GM20431 (cell line): ENCODE measurements around the gene ACTRT2.

ENCODE experiments used
- in situ Hi-C: fragments of 300-500 bp; cut with MseI, MboI; formaldehyde crosslinking; loops from one replicate; pipeline ENCODE4 v1.15.0; 2020; ENCODE audit warnings: low sequenced_read_pairs; ENCODE audit not compliant: unreplicated experiment

ACTRT2 gene

DNA sequence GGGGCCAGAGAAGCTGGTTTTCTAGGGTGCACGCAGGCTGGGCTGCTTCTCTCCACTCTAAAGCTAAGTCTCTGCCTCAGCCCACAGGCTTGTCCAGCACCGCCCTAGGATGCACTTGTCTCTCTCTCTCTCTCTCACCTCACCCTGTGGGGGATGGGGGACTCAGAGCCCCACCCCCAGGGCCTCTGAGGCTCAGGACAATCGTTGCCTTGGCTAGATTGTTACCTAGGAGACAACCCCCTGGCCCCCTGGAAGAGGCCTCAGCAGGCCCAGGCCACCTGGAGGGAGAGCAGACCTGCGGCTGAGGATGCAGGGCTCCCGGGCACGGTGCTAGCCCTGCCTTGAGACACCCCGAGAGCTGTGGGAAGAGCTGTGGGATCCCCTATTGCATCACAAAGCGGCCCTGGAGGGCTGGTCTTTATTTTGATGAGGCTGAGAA lies at the start of gene ACTRT2:
TSS of gene ACTRT2 (plus strand) at position 235 of the 439 bp plus-strand sequence. CDS start 220 bp downstream, outside the sequence.
- in situ Hi-C loops: no loop called here

DNA sequence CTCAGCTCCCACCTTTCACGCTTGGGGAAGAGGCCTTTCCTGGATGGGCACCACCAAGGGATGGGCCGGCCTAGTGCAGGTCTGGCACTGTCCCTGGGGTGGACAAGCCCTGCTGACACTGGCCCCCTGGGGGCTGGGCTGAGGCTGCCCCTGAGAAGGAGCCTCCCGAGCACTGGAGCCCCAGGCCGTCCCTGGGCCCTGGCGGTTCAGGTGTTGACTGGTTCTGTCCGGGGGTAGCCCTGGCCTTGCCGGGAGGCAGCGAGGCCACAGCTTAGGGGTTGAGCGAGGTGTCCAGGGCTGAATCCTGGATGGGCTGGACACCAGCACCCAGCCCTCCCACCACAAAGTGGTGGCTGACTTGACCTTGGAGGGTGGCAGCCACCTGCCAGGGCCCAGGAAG lies 49.7 kb upstream of the ACTRT2 start:
- in situ Hi-C loops: no loop called here

DNA sequence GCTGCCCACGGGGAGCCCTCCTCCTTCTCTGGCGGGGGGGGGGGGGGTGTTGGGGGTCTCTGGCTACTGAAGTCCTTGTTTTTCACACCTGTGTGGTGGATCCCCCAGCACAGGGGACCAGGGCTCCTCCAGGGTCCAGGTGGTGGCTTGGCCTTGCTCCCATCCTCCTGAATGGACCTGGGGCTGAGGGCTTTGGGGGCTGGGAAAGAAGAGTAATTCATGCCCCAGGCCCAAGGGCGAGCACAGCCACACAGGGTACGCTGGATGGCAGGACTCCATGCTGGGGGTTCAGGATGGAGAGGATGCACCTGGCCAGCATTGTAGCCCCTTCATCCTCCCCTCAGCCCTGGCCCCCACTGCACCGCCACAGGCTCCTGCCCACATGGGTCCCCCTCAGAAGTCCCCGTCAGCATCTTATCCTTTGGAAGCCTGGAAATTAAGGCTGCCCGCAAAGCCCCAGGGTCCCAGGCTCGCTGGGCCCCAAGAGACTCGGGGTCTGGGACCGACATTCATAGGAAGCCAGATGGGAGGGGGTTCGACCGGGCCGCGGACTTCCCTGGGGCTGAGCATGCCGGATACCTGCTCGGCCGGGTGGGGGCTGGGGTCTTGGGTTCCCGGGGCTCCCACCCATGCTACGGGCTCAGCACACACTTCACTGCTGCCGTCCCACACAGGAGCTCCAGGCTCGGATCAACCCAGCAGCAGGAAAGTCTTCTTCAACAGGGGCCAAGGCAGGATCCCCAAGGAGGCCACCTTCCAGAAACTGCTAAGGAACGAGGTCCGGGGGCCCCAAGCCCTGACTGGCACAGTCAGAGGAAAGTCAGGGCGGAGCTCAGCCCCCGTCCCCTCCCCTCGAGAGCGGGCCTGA lies 49.0 kb upstream of the ACTRT2 start:
- in situ Hi-C loops: no loop called here

DNA sequence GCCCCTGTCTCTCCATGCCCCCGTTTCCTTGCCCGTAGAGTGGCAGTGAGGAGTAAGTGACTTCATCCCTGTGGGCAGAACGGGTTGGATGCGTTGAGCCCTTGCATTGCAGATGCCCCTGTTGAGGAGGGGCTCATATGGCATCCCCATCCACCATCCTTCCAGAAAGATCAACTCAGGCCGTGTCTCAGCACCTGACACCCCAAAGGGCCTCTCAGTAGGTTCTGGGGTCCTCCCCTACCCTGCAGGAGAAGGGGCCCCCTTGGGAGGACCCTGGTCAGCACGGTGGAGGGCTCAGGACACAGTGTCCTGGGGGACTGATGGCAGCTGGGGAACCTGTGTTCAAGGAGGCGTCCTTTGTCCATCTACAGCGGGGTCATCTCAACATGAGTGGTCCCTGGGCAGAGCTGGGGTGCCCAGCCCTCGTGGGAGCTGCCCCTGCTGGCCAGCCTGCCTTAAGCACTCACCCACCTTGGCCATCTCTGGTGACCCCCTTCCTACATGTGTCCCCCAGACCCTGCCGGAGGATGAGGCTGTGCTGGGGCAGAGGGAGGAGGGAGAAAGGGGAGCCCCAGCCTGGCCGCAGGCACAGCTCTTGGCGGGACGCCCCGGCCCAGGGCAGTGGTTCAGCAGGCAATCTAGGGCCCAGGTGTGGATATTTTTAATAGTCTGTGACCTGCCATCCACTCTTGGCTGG lies 48.2 kb upstream of the ACTRT2 start:
- in situ Hi-C loops: no loop called here

DNA sequence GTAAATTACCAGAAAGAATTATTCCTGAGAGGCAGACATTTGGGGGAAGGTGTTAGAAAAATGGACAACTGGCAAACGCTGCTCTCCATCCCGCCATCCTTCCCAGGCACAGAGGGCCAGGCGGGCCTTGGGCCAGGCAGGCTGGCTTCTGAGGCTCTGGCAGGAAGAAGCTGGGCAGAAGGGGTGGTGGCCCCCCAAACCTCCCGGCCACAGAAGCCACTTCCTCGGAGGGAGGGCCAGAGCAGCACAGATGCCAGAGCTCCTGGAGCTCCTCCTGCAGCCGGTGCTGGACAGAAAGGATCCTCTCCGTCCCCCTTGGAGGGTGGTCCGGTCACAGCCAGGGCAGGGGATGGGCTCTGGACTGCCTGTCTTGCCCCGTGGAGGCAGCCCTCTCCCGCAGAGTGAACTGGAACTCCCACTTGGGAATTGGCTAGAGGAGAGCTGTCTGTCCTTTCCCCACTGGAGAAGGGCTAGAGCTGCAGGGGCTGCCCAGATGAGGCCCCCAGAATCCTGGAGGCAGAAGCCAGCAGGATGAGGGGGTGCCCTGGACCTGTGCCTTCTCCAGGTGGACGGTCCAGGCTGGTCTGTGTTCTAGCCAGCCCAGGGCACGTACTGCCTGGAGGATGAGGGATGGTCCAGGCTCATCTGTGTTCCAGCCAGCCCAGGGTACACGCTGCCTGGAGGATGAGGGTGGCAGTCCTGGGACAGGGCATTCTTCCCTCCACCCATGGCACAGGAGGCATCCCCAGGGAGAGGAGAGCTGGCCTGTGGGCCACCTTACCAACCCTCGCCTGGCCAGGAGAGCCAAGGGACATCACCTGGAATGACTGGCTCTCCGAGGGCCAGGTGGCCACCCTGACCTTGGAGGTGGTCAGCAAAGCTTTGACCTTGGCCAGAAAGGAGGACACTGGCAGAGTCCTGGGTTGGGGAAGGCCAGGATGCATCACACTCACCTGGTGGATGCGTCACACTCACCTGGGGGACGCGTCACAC lies 47.4 kb upstream of the ACTRT2 start:
- in situ Hi-C loops: no loop called here

DNA sequence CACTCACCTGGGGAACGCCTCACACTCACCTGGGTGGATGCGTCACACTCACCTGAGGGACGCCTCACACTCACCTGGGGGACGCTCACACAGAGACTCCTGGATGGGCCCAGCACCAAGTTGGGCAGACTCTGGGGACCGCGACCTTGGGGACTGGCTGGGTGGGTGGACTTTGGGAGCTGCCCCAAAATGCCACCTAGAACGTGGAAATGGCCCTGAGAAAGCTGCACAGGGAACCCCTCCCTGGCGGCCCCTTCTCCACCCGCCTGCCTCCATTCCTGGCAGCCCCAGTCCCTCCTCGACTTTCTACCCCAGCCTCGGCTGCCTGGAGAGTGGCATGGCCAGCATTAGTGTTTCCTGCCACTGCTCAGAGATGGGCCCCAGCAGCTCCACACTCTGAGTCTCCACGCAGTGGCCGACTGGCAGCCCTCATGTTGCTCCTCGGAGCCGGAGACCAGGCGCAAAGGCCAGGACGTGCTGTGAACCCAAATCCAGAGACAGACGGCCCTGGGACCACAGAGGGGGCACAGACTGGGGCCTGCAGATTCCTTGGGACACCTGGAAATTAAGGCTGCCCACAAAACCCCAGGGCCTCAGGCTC lies 46.5 kb upstream of the ACTRT2 start:
- in situ Hi-C loops: no loop called here

DNA sequence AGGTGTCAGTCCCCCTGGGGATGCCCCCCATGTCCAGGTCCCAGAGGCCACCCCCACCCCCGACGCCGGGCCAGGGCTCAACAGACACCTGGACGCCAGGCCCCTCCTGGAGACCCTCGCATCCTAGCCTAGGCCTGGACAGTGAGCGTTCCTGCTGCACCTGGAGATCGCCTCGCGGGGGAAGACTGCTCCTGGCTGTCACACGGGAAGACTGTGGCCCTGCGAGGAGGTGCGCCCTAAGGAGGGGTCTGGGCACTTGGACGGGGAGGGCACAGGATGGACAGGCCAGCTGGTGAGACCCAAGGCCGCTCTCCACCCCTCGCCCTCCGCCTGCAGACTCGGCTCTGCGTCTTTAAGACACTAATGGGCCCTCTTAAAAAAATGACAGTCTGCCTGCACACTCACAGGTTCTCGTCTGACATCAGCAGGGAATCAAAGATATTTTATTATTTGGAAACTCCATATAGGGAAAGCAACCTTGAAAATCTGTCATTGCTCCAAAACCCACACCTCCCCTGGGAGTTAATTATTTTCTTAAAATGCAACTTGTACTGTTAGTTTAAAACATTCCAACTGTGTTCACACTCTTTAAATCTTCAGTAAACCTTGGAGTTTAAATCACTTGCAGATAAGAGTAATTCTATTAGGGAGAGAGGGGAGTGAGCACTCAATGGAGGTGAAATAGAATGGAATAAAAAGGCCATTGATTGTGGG lies 45.6 kb upstream of the ACTRT2 start:
- in situ Hi-C loops: no loop called here

DNA sequence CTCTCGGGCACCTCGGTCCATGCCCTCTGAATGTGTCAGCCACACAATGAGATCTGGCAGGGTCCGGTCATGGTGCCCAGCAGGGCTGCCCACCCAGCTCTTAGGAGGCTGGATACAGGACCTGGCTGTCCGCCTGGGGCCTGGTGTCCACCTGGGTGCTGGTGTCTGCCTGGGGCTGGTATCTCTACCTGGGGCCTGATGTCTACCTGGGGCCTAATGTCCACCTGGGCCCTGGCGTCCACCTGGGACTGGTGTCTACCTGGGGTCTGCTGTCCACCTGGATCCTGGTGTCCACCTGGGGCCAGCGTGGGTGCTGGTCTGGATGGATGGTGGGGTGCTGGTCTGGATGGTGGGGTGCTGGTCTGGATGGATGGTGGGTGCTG lies 45.1 kb upstream of the ACTRT2 start:
- in situ Hi-C loops: no loop called here

DNA sequence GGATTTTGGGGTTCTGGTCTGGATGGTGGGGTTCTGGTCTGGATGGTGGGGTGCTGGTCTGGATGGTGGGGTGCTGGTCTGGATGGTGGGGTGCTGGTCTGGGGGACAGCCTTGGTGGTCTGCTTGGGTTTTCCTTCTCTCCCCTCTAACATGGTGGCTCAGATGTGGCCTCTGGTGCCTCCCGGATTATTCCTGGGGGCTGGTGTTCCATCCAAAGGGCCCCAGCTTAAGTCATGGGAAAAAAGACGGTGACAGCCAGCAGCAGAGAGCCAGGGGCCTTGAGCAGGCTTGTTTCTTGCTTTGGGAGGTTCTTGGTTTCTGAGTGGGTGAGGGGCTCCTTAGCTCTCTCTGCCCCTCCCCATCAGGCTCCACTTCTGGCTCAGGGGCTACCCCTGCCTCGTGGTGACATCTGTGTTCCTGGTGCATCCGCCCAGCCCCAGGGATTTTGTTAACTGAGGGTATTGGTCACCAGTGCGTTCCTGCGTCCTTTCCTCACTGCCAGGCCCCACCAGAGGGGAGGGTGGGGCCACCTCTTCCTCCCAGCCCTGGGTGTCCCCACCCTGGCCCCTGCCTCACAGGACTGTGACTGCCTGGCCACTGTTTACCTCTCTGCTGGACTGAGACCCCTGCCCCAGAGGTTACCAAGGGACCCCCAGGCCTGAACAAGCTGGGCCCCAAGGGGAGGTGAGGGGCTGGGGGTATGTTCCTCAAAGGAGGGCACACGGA lies 43.2 kb upstream of the ACTRT2 start:
- in situ Hi-C loops: no loop called here

DNA sequence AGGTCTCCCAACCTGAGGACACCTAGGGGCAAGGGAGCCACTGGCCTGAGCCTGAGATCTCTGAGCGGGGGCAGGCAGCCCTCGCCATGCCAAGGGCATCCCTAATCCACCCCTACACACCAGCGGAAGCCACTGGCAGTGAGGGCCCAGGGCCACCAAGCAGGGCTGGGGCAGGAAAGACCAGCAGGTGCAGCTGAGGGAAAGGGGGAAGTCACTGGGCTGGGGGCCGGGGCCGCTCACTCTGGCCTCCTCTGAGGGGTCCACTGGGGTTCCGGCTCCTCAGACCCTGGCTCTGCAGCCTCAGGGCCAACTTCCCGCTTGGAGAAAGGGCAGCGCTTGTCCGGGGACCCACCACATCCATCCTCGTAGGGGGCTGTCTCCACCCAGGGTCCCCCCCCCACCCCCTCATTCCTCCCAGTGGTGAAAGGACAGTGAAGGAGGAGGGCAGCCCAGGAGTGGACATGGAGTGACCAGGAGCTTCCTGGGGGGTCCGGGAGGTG lies 42.5 kb upstream of the ACTRT2 start:
- in situ Hi-C loops: no loop called here

DNA sequence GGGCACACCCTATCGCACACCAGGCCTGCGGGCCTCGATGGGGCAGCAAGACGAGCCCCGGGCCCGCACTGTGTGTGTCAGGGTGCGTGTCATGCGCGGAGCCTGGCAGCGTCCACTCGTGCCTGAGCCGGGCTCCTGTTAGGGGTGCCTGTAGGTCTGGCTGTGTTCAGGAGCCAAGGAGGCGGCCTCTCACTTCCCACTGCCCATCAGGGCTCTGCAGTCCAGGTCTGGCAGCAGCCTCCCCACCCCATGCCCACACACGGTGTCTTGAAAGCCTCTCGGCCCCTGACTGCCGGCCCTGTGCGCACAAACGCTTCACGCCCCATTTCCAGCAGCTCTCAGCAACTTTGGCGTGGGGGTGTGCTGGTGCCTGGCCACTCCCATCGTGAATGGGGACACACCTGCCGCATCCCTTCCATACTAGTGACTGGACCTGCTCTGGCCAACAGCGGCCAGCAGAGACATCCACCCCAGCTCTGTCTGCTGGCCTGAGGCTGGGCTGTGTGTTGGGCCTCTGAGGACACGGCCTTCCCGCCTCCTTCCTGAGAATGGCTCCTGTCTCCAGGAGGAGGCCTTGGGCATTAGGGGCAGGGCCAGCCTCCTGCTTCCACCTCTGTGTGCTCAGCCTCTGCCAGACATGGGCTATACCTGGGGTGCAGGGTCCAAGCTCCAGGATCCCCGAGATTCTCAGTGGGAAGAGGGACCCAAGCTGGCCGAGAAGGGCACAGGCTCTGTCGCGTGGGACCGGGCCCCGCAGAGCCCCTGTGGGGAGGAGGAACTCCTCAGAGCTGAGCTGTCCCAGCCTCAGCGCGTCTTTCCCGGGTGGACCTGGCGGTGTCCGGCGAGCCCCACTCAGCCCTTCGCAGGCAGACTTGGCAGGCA lies 41.8 kb upstream of the ACTRT2 start:
- in situ Hi-C loops: no loop called here

DNA sequence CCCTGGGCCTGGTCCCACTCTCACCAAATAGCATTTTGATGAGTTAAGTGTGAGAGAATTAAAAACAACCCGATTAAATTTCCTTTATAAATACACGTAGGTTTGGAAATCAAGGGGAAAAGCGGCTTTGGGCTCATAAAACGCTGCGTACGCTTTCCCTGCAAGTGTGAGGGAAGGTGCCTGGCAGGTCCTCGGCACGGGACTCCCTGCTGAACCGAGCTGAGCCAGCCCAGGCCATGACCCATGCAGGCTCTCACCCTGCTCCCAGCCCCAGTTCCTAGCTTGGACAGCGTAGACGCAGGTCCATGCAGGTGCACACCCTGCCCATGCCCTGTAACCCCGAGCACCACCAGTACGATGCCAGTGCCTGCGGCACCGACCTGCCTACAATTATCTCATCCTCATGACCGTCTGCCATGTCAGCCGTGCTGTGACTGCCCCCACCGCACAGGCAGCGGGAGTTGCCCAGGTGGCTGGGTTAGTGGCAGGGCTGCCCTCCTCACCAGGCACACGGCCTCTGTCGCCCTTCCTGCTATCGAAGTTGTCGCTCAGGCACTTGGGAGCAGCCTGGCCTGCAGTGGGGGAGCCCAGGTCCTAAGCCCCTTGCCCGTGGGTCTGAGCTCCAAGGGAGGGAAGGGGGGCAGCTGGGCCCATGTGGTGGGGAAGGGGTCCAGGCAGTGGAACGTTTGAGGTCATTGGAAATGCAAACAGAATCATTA lies 41.0 kb upstream of the ACTRT2 start:
- in situ Hi-C loops: no loop called here

DNA sequence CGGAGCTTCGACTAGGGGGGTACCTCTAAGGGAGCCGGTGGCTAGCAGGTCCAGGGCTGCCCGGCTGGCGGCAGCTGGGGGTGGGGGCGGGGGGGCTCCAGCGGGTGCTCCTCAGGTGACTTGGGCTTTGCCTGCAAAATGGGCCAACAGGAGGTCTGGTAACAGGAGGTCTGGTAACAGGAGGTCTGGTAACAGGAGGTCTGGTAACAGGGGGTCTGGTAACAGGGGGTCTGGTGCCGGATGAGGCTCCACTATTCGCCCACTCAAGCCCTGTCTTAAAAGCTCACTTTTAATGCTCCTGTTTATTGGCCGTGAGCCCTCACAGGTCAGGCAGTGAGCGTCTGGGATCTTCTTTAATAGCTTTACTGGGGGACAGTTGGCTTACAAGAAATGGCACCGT lies 40.4 kb upstream of the ACTRT2 start:
- in situ Hi-C loops: no loop called here

DNA sequence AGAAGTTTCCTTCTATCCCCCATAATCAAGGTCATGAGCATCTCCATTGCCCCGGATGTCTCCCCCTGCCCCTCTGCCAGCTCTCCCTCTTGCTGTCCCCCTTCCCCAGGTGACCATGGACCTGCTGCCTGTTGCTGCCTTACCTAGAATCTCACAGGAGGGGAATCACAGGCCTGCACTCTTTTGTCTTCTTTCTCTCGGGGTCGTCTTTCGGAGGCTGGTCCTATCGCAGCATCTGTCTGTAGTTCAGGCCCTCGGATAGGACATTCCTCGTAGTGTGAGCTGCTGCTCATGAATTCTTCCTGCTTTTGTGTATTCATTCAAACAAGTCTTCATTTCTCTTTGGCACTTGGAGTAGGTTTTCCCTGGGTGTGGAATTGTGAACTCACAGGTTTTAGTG lies 39.9 kb upstream of the ACTRT2 start:
- in situ Hi-C loops: no loop called here

DNA sequence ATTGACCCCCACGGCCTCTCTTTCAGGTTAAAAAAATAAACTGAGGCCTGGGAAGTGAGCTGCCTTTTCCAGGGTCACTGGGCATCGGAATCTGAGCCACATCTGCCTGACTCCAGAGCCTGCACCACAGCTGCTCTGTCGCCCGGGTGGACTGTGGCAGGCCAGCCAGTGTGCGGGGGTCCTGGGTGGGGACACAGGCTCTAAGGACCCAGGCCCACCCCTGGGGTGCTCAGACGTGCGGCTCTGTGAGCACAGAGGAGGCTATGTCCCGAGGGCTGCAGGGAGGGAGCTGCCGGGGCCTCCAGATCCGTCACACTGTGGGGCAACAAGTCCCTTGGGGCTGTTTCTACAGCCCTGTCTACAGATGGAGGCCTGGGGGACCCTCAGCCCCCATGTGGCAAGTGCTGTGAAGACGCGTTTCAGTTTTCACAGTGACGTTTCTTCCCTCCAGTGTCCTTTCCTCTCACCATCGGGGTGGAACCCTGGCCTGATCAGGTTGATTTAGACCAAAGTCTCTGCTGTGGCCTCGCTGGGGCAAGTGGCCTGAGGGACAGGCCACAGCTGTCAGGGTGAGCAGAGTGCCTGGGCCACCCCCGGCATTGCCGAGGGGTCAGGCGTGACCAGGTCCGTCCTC lies 39.2 kb upstream of the ACTRT2 start:
- in situ Hi-C loops: no loop called here

DNA sequence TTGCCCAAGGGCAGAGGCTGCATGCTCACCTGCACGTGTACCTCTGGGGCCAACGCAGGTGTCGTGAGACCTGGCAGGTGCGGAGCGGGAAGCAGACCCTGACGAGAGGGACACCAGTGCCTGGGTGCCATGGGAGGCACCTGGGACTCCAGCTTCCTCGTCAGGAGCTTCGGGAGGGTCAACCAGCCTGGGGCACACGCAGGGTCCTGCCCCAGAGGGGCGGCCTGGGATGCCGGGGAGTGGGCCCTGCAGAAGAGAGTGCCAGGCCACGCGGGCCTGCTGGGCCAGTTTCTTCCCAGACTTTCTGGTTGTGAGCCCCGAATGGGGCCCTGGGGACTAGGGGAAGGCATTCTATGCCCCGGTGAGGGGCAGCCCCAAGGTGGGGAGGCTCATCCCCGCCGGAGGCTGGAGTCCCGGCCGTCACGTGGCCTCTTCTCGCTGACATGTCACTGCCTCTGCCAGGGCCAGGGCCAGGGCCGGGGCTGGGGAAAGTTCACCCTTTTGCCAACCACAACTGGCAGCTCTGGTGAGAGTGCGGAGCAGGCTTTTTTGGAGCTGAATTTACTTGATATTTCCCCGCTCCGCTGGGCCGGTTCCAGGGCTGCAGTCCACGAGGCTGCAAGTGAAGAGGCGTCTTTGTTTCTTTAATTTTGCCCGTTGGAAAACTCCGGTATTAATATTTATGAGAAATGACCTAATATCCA lies 38.5 kb upstream of the ACTRT2 start:
- in situ Hi-C loops: no loop called here
